ENCODE measurements around the gene TLE4. TPM values are rescaled to one million over a fixed set of nuclear protein-coding genes. Genes with fewer than 3 reads are reported as not detected.

The TLE4 gene
- total RNA-seq, 1 donor from 2014 or later, result 16.3 TPM

- no peak for DNase-seq (ENCODE audit: low read depth)
- TF ChIP-seq CTCF (conservative IDR thresholded peaks at IDR 0.05; ENCODE audit: low read depth, low read length), result no peak
- no peak overlapping the region for H3K4me3 ChIP-seq (ENCODE audit: low read depth, low read length)
Measured at GRCh38 chr9:79700607-79701360, 129.0 kb downstream of the TLE4 start.

GRCh38 chr9:79701651-79702050 is 129.9 kb downstream of the TLE4 start:
- no peak for TF ChIP-seq CTCF (conservative IDR thresholded peaks at IDR 0.05; ENCODE audit: low read depth, low read length)
- no peak for DNase-seq (ENCODE audit: low read depth)
- H3K4me3 ChIP-seq (ENCODE audit: low read depth, low read length), result no peak overlapping the region

DNA sequence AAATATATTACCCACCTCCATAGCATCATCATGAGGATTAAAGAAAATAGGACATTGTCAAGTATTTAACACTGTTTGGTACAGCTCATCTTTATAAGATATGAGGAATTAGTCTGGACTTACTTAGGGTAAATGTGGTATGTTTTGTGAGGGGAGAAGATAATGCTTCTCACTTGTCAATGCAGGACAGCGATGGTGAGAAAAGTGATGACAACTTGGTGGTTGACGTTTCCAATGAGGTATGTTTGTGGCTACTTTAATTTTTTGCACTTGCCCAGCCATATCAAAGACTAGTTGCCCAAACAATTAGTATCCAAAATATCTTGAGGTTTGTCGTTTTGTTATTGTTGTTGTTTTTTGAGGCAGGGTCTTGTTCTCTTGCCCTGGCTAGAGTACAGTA is 133.9 kb downstream of the TLE4 start:
- no peak overlapping the region for H3K4me3 ChIP-seq (ENCODE audit: low read depth, low read length)
- TF ChIP-seq CTCF (conservative IDR thresholded peaks at IDR 0.05; ENCODE audit: low read depth, low read length), result no peak
- DNase-seq (ENCODE audit: low read depth), result no peak

GRCh38 chr9:79706512-79706911 is 134.7 kb downstream of the TLE4 start:
- DNase-seq (ENCODE audit: low read depth), result no peak
- TF ChIP-seq CTCF (conservative IDR thresholded peaks at IDR 0.05; ENCODE audit: low read depth, low read length), result no peak
- no peak overlapping the region for H3K4me3 ChIP-seq (ENCODE audit: low read depth, low read length)

- no peak for TF ChIP-seq CTCF (conservative IDR thresholded peaks at IDR 0.05; ENCODE audit: low read depth, low read length)
- DNase-seq (ENCODE audit: low read depth), result no peak
- H3K4me3 ChIP-seq (ENCODE audit: low read depth, low read length), result no peak overlapping the region
Measured at GRCh38 chr9:79707589-79707988, 135.8 kb downstream of the TLE4 start.

GRCh38 chr9:79708541-79708940 is 136.8 kb downstream of the TLE4 start:
- TF ChIP-seq CTCF (conservative IDR thresholded peaks at IDR 0.05; ENCODE audit: low read depth, low read length), result no peak
- DNase-seq (ENCODE audit: low read depth), result no peak
- H3K4me3 ChIP-seq (ENCODE audit: low read depth, low read length), result no peak overlapping the region

Data from epithelial cell of proximal tubule (primary cell).